ENCODE results near the gene MTCH1.
"Not testable (repeated sequence)": the region's sequence is repeated elsewhere in the genome, so short reads cannot be mapped to it uniquely, and the experiment has no call there.

Gene MTCH1

GRCh38 chr6:36954262-36954931, 31.6 kb downstream of the MTCH1 start, which contains the start of gene PI16:
TSS of gene PI16 (plus strand) at chr6:36954738. CDS start at chr6:36954761, 23 bp downstream.
- no peak for DNase-seq (ENCODE audit: extremely low read depth in 1 of 2, low read depth in 1 of 2)

- no peak for DNase-seq (ENCODE audit: extremely low read depth in 1 of 2, low read depth in 1 of 2)
Observed at GRCh38 chr6:36953931-36954261, 32.1 kb downstream of the MTCH1 start.

GRCh38 chr6:36949636-36950035, 36.4 kb downstream of the MTCH1 start:
- no peak for DNase-seq (ENCODE audit: extremely low read depth in 1 of 2, low read depth in 1 of 2)

GRCh38 chr6:36949076-36949475, 36.9 kb downstream of the MTCH1 start:
- not testable (repeated sequence) for DNase-seq (ENCODE audit: extremely low read depth in 1 of 2, low read depth in 1 of 2)

- DNase-seq (ENCODE audit: extremely low read depth in 1 of 2, low read depth in 1 of 2): peak in 1 of 2 donors; percentile 7
Observed at GRCh38 chr6:36947570-36948351, 38.2 kb downstream of the MTCH1 start.

- DNase-seq (ENCODE audit: extremely low read depth in 1 of 2, low read depth in 1 of 2): no peak
Observed at GRCh38 chr6:36946526-36946925, 39.5 kb downstream of the MTCH1 start.

GRCh38 chr6:36945301-36945700, 40.7 kb downstream of the MTCH1 start:
- DNase-seq (ENCODE audit: extremely low read depth in 1 of 2, low read depth in 1 of 2): no peak

- no peak for DNase-seq (ENCODE audit: extremely low read depth in 1 of 2, low read depth in 1 of 2)
Observed at GRCh38 chr6:36944650-36945049, 41.3 kb downstream of the MTCH1 start.

- DNase-seq (ENCODE audit: extremely low read depth in 1 of 2, low read depth in 1 of 2): not testable (repeated sequence)
Observed at GRCh38 chr6:36942329-36942728, 43.7 kb downstream of the MTCH1 start.

- DNase-seq (ENCODE audit: extremely low read depth in 1 of 2, low read depth in 1 of 2): not testable (repeated sequence)
Observed at GRCh38 chr6:36941561-36941960, 44.4 kb downstream of the MTCH1 start.

GRCh38 chr6:36940027-36940426, 46.0 kb downstream of the MTCH1 start:
- DNase-seq (ENCODE audit: extremely low read depth in 1 of 2, low read depth in 1 of 2): no peak

GRCh38 chr6:36939005-36939404, 47.0 kb downstream of the MTCH1 start:
- not testable (repeated sequence) for DNase-seq (ENCODE audit: extremely low read depth in 1 of 2, low read depth in 1 of 2)

- DNase-seq (ENCODE audit: extremely low read depth in 1 of 2, low read depth in 1 of 2): no peak
Observed at GRCh38 chr6:36938536-36938935, 47.5 kb downstream of the MTCH1 start.

GRCh38 chr6:36937896-36938295, 48.1 kb downstream of the MTCH1 start:
- no peak for DNase-seq (ENCODE audit: extremely low read depth in 1 of 2, low read depth in 1 of 2)

- no peak for DNase-seq (ENCODE audit: extremely low read depth in 1 of 2, low read depth in 1 of 2)
Observed at GRCh38 chr6:36936824-36937223, 49.2 kb downstream of the MTCH1 start.

GRCh38 chr6:36934901-36935300, 51.1 kb downstream of the MTCH1 start:
- no peak for DNase-seq (ENCODE audit: extremely low read depth in 1 of 2, low read depth in 1 of 2)

GRCh38 chr6:36933519-36933918, 52.5 kb downstream of the MTCH1 start:
- DNase-seq (ENCODE audit: extremely low read depth in 1 of 2, low read depth in 1 of 2): no peak

- no peak for DNase-seq (ENCODE audit: extremely low read depth in 1 of 2, low read depth in 1 of 2)
Observed at GRCh38 chr6:36933102-36933501, 52.9 kb downstream of the MTCH1 start.

- DNase-seq (ENCODE audit: extremely low read depth in 1 of 2, low read depth in 1 of 2): no peak
Observed at GRCh38 chr6:36930483-36930882, 55.5 kb downstream of the MTCH1 start.

- DNase-seq (ENCODE audit: extremely low read depth in 1 of 2, low read depth in 1 of 2): no peak
Observed at GRCh38 chr6:36929607-36930006, 56.4 kb downstream of the MTCH1 start.

GRCh38 chr6:36929152-36929551, 56.8 kb downstream of the MTCH1 start:
- DNase-seq (ENCODE audit: extremely low read depth in 1 of 2, low read depth in 1 of 2): no peak

GRCh38 chr6:36928547-36928918, 57.5 kb downstream of the MTCH1 start:
- DNase-seq (ENCODE audit: extremely low read depth in 1 of 2, low read depth in 1 of 2): no peak
